NB4 (cell line): ENCODE data around the gene IRF3.

Experiments used
- CTCF ChIP-seq: IDR thresholded peaks from one replicate; pipeline ENCODE4 v1.5.1; 2012; ENCODE audit warnings: low read depth, low read length
- MAX ChIP-seq: IDR thresholded peaks from 2 replicates; pipeline ENCODE4 v1.6.1; 2011; ENCODE audit warnings: low read depth, low read length
- MYC ChIP-seq: IDR thresholded peaks from 2 replicates; pipeline ENCODE4 v1.6.1; 2011; ENCODE audit warnings: low read depth, low read length
- POLR2A ChIP-seq: IDR thresholded peaks from 2 replicates; pipeline ENCODE4 v1.6.1; 2011; ENCODE audit warnings: mild to moderate bottlenecking; ENCODE audit not compliant: insufficient read length; ENCODE audit errors: extremely low read depth

- TF ChIP-seq CTCF (no peak), MYC (no peak), MAX (no peak), POLR2A (no peak)
Measured at GRCh38 chr19:49653466-49653806, 12.2 kb downstream of the IRF3 start.
